GM23338 (cell line): ENCODE results near the gene CPEB2. TPM values are rescaled to one million over a fixed set of nuclear protein-coding genes. Genes with fewer than 3 reads are reported as not detected.

ENCODE experiments used
- ATAC-seq: fragments of 200-7000 bp; cut with Tn5 transposase; 3 replicates; pipeline ENCODE4 v1.9.1; 2020
- DNase-seq: peaks from one replicate; pipeline ENCODE4 v3.0.0-alpha.2; 2015; ENCODE audit warnings: low spot score
- H2AFZ ChIP-seq: fragments of 200-600 bp; sonication (generic); 2 replicates; pipeline ENCODE4 v1.8.0; 2016; ENCODE audit warnings: antibody characterized with exemption, mild to moderate bottlenecking, moderate library complexity
- H3F3A ChIP-seq: fragments of 200-600 bp; sonication (generic); replicated peaks from 2 replicates; pipeline ENCODE4 v1.8.0; 2017; ENCODE audit warnings: antibody characterized with exemption, mixed run types, low read depth
- H3K27ac ChIP-seq: fragments of 200-600 bp; sonication (generic); 2 replicates; pipeline ENCODE4 v1.6.1; 2016; ENCODE audit warnings: low read depth
- H3K27me3 ChIP-seq: fragments of 200-600 bp; sonication (generic); 2 replicates; pipeline ENCODE4 v1.8.0; 2016; ENCODE audit warnings: mild to moderate bottlenecking, mixed run types, moderate library complexity; ENCODE audit not compliant: insufficient read depth
- H3K36me3 ChIP-seq: fragments of 200-600 bp; sonication (generic); 2 replicates; pipeline ENCODE4 v1.8.0; 2016; ENCODE audit warnings: mild to moderate bottlenecking; ENCODE audit not compliant: insufficient read depth
- H3K4me1 ChIP-seq: fragments of 200-600 bp; sonication (generic); 2 replicates; pipeline ENCODE4 v1.8.0; 2016; ENCODE audit warnings: mild to moderate bottlenecking, moderate library complexity; ENCODE audit not compliant: insufficient read depth
- H3K4me2 ChIP-seq: fragments of 200-600 bp; sonication (generic); 2 replicates; pipeline ENCODE4 v1.7.1; 2017; ENCODE audit warnings: mixed run types
- H3K4me3 ChIP-seq: fragments of 200-600 bp; sonication (generic); 2 replicates; pipeline ENCODE4 v1.6.1; 2016; ENCODE audit warnings: mixed run types
- H3K79me2 ChIP-seq: fragments of 200-600 bp; sonication (generic); replicated peaks from 2 replicates; pipeline ENCODE4 v1.8.0; 2017; ENCODE audit warnings: mild to moderate bottlenecking; ENCODE audit not compliant: insufficient read depth
- H3K9me2 ChIP-seq: fragments of 200-600 bp; sonication (generic); 2 replicates; pipeline ENCODE4 v1.8.0; 2017; ENCODE audit not compliant: insufficient read depth
- H4K20me1 ChIP-seq: fragments of 200-600 bp; sonication (generic); replicated peaks from 2 replicates; pipeline ENCODE4 v1.8.0; 2017; ENCODE audit warnings: mild to moderate bottlenecking; ENCODE audit not compliant: insufficient read depth
- H3K27ac Mint-ChIP-seq: 2 replicates; pipeline ENCODE4 v1.8.0; 2020; ENCODE audit warnings: inconsistent platforms, mild to moderate bottlenecking, moderate library complexity, mixed read lengths
- H3K27me3 Mint-ChIP-seq: 3 replicates; pipeline ENCODE4 v1.8.0; 2022; ENCODE audit warnings: low read depth, mild to moderate bottlenecking, moderate library complexity, mixed read lengths, inconsistent platforms; ENCODE audit not compliant: insufficient read depth, poor library complexity
- H3K36me3 Mint-ChIP-seq: 3 replicates; pipeline ENCODE4 v1.8.0; 2021; ENCODE audit warnings: low read depth, mild to moderate bottlenecking, inconsistent platforms, moderate library complexity, mixed read lengths
- H3K4me1 Mint-ChIP-seq: 3 replicates; pipeline ENCODE4 v1.8.0; 2020; ENCODE audit warnings: mild to moderate bottlenecking, inconsistent platforms, mixed read lengths
- H3K4me3 Mint-ChIP-seq: 3 replicates; pipeline ENCODE4 v1.8.0; 2021; ENCODE audit warnings: moderate library complexity, mild to moderate bottlenecking, inconsistent platforms, mixed read lengths
- H3K9me3 Mint-ChIP-seq: 3 replicates; pipeline ENCODE4 v1.8.0; 2020; ENCODE audit warnings: moderate library complexity, mild to moderate bottlenecking, inconsistent platforms, mixed read lengths
- CREB1 ChIP-seq: fragments of 250-450 bp; sonication (Bioruptor Pico); IDR thresholded peaks from 2 replicates; pipeline ENCODE4 v1.5.0; 2020; ENCODE audit warnings: low read depth, mild to moderate bottlenecking, moderate library complexity
- CTCF ChIP-seq, 2 experiments: fragments of 200-600 bp in 1 of 2; sonication (generic) in 1 of 2; conservative IDR thresholded peaks; 2 replicates each; pipeline versions ENCODE4 v1.5.1 to v1.6.1; 2016 to 2017; ENCODE audit warnings: antibody characterized with exemption in 2 of 2, low read depth in 2 of 2, mild to moderate bottlenecking in 2 of 2, moderate library complexity in 1 of 2
- ETS1 ChIP-seq: IDR thresholded peaks from 2 replicates; pipeline ENCODE4 v1.6.1; 2016; ENCODE audit warnings: antibody characterized with exemption
- EZH2 ChIP-seq: fragments of 200-600 bp; sonication (generic); IDR thresholded peaks from one replicate; pipeline ENCODE4 v1.8.0; 2017; ENCODE audit warnings: antibody characterized with exemption, mild to moderate bottlenecking, low read depth; ENCODE audit not compliant: unreplicated experiment
- JUNB ChIP-seq: IDR thresholded peaks from one replicate; pipeline ENCODE4 v1.6.1; 2016; ENCODE audit warnings: antibody characterized with exemption; ENCODE audit not compliant: unreplicated experiment
- NANOG ChIP-seq: IDR thresholded peaks from 2 replicates; pipeline ENCODE4 v1.6.1; 2016; ENCODE audit warnings: antibody characterized with exemption, borderline replicate concordance
- POLR2AphosphoS5 ChIP-seq: IDR thresholded peaks from 2 replicates; pipeline ENCODE4 v1.6.1; 2016; ENCODE audit warnings: antibody characterized with exemption, low read depth
- STAT1 ChIP-seq: IDR thresholded peaks from one replicate; pipeline ENCODE4 v1.6.1; 2016; ENCODE audit warnings: antibody characterized with exemption; ENCODE audit not compliant: unreplicated experiment
- polyA plus RNA-seq: library from polyadenylated mRNA; unstranded; fragments of >200 nt; fragmentation: Nextera tagmentation; extraction: Ambion mirVana; gene quantifications from 2 replicates; pipeline ENCODE4 v1.2.1, GENCODE V29; 2016
- total RNA-seq: library from RNA; depleted of rRNA; stranded (reverse); fragments of >200 nt; shearing (Covaris generic); gene quantifications from 2 replicates; pipeline ENCODE4 v1.2.3, GENCODE V29; 2014
- TF ChIP-seq, protein P1 (sequence below): IDR thresholded peaks from one replicate; pipeline ENCODE4 v1.6.1; 2018; ENCODE audit warnings: antibody characterized with exemption; ENCODE audit not compliant: unreplicated experiment

The CPEB2 gene
- total and polyA plus RNA-seq, 2 experiments from 2014 or later: 0.66 to 2.4 TPM

DNA sequence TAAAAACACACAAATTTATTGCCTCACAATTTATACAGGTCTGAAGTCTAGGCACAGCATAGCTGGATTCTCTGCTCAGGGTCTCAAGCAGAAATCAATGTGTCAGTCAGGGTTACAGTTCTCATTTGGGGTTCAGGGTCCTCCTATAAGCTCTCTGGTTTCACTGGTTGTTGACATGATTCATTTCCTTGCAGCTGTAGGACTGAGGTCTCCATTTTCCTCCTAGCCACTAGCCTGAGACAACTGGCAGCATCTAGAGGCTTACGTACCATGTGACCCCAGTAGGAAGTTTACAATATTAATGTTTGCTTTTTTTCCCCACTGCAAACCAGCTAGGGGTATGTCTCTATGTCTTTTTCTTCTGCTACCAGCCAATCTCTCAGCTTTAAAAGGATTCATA, 102.5 kb downstream of the CPEB2 start:
- Histone ChIP-seq H3K4me3 (no peak overlapping the region), H3K36me3 (no peaks in the 10 kb centered on the region), H3K27ac (no peak overlapping the region), H4K20me1 (no peaks in the 10 kb centered on the region), H3F3A (no peaks in the 10 kb centered on the region), H3K4me1 (no peaks in the 10 kb centered on the region), H3K9me2 (peaks cover 7% of the 10 kb centered on the region), H3K27me3 (no peaks in the 10 kb centered on the region), H3K79me2 (no peaks in the 10 kb centered on the region), H2AFZ (no peak overlapping the region), H3K4me2 (no peak overlapping the region)
- Mint-ChIP-seq H3K4me1 (no peaks in the 10 kb centered on the region), H3K36me3 (no peaks in the 10 kb centered on the region), H3K4me3 (no peak overlapping the region), H3K27me3 (no peaks in the 10 kb centered on the region), H3K27ac (no peak overlapping the region), H3K9me3 (peaks cover 6% of the 10 kb centered on the region; the same call in 2 of the 3 replicates)
- TF ChIP-seq NANOG: no peak
- no peak for TF ChIP-seq EZH2
- TF ChIP-seq ETS1: no peak
- DNase-seq: no peak
- ATAC-seq: no peak

DNA sequence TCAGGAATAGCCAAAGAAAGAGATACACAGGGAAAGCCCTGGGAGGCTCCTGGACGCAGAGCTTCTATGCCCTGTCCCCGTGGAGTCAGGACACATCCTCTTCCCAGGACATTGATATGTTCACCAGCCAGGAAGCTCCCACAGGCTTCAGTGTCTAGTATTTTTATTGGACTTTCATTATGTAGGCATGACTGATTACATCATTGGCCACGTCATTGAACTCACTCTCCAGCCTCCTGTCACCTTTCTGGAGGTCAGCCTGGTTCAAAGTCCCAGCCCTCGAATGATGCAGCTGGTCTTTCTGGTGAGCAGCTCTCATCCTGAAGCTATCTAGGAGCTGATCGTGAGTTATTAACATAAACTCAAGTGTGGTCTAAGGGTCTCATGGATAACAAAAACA, 104.1 kb downstream of the CPEB2 start:
- H3K4me1 ChIP-seq: no peaks in the 10 kb centered on the region
- H3F3A ChIP-seq: no peaks in the 10 kb centered on the region
- Mint-ChIP-seq H3K9me3 (peaks cover 6% of the 10 kb centered on the region; the same call in 2 of the 3 replicates), H3K4me3 (no peak overlapping the region), H3K4me1 (no peaks in the 10 kb centered on the region), H3K36me3 (no peaks in the 10 kb centered on the region), H3K27me3 (no peaks in the 10 kb centered on the region), H3K27ac (no peak overlapping the region)
- no peaks in the 10 kb centered on the region for H3K79me2 ChIP-seq
- no peaks in the 10 kb centered on the region for H3K27me3 ChIP-seq
- no peak overlapping the region for H2AFZ ChIP-seq
- H4K20me1 ChIP-seq: no peaks in the 10 kb centered on the region
- no peak for DNase-seq
- no peak overlapping the region for H3K4me2 ChIP-seq
- H3K9me2 ChIP-seq: peaks cover 4% of the 10 kb centered on the region; the same call in 1 of the 2 replicates
- H3K4me3 ChIP-seq: no peak overlapping the region
- no peak overlapping the region for H3K27ac ChIP-seq
- no peak for ATAC-seq
- no peak for TF ChIP-seq CREB1 (CRISPR knock-in tag)
- no peaks in the 10 kb centered on the region for H3K36me3 ChIP-seq

DNA sequence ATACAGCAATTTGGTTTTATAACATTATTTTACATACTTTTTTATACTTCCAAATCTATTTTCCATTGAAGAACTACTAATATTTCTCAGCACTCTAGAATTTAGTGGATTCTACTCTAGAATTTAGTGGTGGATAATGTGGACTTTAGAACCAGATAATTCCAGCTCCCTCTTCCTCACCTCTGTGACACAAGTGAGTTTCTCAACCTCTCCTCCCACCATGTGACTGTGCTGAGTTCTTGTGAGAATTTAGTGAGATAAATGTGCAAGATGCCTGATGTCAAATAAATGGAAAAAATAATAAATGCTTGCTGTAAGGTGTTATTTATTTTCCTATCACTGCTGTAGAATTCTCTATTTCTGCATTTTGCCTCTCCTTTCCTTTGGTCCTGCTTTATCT, 107.3 kb downstream of the CPEB2 start:
- H3K4me3 Mint-ChIP-seq: no peak overlapping the region
- H3K9me2 ChIP-seq: no peaks in the 10 kb centered on the region
- H3K9me3 Mint-ChIP-seq: no peaks in the 10 kb centered on the region
- H3K27me3 Mint-ChIP-seq: no peaks in the 10 kb centered on the region
- no peaks in the 10 kb centered on the region for H3F3A ChIP-seq
- H3K36me3 Mint-ChIP-seq: no peaks in the 10 kb centered on the region
- no peaks in the 10 kb centered on the region for H3K79me2 ChIP-seq
- no peak overlapping the region for H3K27ac ChIP-seq
- ATAC-seq (no peak), DNase-seq (no peak)
- H4K20me1 ChIP-seq: no peaks in the 10 kb centered on the region
- H2AFZ ChIP-seq: no peak overlapping the region
- H3K36me3 ChIP-seq: no peaks in the 10 kb centered on the region
- H3K4me3 ChIP-seq: no peak overlapping the region
- H3K27me3 ChIP-seq: no peaks in the 10 kb centered on the region
- H3K4me2 ChIP-seq: no peak overlapping the region
- no peaks in the 10 kb centered on the region for H3K4me1 Mint-ChIP-seq
- H3K4me1 ChIP-seq: no peaks in the 10 kb centered on the region
- H3K27ac Mint-ChIP-seq: no peak overlapping the region
- TF ChIP-seq STAT1 (no peak), NANOG (no peak), POLR2AphosphoS5 (no peak), EZH2 (no peak), CTCF (conservative IDR thresholded peaks at IDR 0.05; ENCODE audit: low read depth in 2 of 2) (no peak), ETS1 (no peak), CREB1 (CRISPR knock-in tag) (no peak), JUNB (no peak)
- TF ChIP-seq, protein P1, sequence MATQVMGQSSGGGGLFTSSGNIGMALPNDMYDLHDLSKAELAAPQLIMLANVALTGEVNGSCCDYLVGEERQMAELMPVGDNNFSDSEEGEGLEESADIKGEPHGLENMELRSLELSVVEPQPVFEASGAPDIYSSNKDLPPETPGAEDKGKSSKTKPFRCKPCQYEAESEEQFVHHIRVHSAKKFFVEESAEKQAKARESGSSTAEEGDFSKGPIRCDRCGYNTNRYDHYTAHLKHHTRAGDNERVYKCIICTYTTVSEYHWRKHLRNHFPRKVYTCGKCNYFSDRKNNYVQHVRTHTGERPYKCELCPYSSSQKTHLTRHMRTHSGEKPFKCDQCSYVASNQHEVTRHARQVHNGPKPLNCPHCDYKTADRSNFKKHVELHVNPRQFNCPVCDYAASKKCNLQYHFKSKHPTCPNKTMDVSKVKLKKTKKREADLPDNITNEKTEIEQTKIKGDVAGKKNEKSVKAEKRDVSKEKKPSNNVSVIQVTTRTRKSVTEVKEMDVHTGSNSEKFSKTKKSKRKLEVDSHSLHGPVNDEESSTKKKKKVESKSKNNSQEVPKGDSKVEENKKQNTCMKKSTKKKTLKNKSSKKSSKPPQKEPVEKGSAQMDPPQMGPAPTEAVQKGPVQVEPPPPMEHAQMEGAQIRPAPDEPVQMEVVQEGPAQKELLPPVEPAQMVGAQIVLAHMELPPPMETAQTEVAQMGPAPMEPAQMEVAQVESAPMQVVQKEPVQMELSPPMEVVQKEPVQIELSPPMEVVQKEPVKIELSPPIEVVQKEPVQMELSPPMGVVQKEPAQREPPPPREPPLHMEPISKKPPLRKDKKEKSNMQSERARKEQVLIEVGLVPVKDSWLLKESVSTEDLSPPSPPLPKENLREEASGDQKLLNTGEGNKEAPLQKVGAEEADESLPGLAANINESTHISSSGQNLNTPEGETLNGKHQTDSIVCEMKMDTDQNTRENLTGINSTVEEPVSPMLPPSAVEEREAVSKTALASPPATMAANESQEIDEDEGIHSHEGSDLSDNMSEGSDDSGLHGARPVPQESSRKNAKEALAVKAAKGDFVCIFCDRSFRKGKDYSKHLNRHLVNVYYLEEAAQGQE: no peak
